K562 (cell line): Measurements from ENCODE around the gene SEC14L2.

Source experiments
- EZH2 ChIP-seq: IDR thresholded peaks from 2 replicates; pipeline ENCODE4 v1.6.1; 2012; ENCODE audit warnings: low read depth, mild to moderate bottlenecking, inconsistent platforms, low read length, borderline replicate concordance
- MAX ChIP-seq: sonication (generic); formaldehyde crosslinking; IDR thresholded peaks from 2 replicates; pipeline ENCODE4 v1.9.0; 2022; ENCODE audit warnings: mild to moderate bottlenecking, missing genetic modification reagents
- MXI1 ChIP-seq: IDR thresholded peaks from 2 replicates; pipeline ENCODE4 v1.6.1; 2011; ENCODE audit warnings: low read depth, mild to moderate bottlenecking, improper control_type of control experiment, low read length
- PCBP1 ChIP-seq: fragments of 200-400 bp; formaldehyde crosslinking; IDR thresholded peaks from 2 replicates; pipeline ENCODE4 v1.6.1; 2018; ENCODE audit warnings: mild to moderate bottlenecking, low read depth, low read length; ENCODE audit not compliant: poor library complexity, severe bottlenecking
- ZBTB11 ChIP-seq, 3 experiments: fragments of 200-800 bp in 1 of 3; fragments of 250-450 bp in 1 of 3; fragments of 450-650 bp in 1 of 3; sonication (Bioruptor Pico) in 1 of 3; sonication (Bioruptor generic) in 1 of 3; formaldehyde crosslinking in 1 of 3; IDR thresholded peaks; 2 replicates each; pipeline versions ENCODE4 v1.6.1 to v1.8.0; 2016 to 2022; ENCODE audit warnings: mild to moderate bottlenecking in 2 of 3, missing genetic modification characterization in 2 of 3, missing compliant biosample characterization in 1 of 3, moderate library complexity in 1 of 3
- ZNF639 ChIP-seq, 2 experiments: fragments of 200-800 bp in 1 of 2; sonication (Bioruptor generic) in 1 of 2; sonication (generic) in 1 of 2; formaldehyde crosslinking in 1 of 2; IDR thresholded peaks in 1 of 2; conservative IDR thresholded peaks in 1 of 2; 2 replicates each; pipeline versions ENCODE4 v1.5.0 to v1.6.1; 2016 to 2020; ENCODE audit warnings: missing compliant biosample characterization in 1 of 2, missing genetic modification characterization in 1 of 2, missing genetic modification reagents in 1 of 2

- TF ChIP-seq MXI1 (no peak), ZNF639 (CRISPR knock-in tag; conservative IDR thresholded peaks at IDR 0.05 in 1 of 2, IDR thresholded peaks at IDR 0.05 in 1 of 2) (no peak), PCBP1 (no peak), MAX (CRISPR knock-in tag) (no peak), EZH2 (no peak), ZBTB11 (CRISPR knock-in tag; IDR thresholded peaks at IDR 0.05) (no peak)
Observed at GRCh38 chr22:30393885-30394284, 2.9 kb upstream of the SEC14L2 start.
